GM18526 (cell line): Measurements from ENCODE around the gene MYO1D.

Source experiments
- POLR2A ChIP-seq: IDR thresholded peaks from 3 replicates; pipeline ENCODE4 v1.6.1; 2011; ENCODE audit not compliant: insufficient read length; ENCODE audit errors: extremely low read depth

MYO1D gene

DNA sequence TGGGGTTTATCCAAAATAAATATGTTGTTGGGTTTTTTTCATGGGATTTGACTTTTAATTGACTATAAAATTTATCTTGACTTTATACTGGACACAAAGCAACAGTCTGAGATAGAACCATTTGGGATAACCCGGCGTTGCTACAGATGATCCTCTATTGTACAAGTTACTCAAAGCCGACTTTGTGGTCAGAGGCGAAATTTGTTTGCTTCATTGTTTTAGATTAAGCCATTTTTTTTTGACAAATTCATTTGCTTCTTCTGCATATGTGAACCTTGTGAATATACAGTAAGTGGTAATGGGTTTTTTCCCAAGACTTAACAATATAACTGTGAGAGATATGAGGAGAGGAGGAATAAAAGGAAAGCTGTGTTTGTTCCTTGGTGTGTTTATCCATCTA is 11.8 kb downstream of the MYO1D start:
- no peak for TF ChIP-seq POLR2A

DNA sequence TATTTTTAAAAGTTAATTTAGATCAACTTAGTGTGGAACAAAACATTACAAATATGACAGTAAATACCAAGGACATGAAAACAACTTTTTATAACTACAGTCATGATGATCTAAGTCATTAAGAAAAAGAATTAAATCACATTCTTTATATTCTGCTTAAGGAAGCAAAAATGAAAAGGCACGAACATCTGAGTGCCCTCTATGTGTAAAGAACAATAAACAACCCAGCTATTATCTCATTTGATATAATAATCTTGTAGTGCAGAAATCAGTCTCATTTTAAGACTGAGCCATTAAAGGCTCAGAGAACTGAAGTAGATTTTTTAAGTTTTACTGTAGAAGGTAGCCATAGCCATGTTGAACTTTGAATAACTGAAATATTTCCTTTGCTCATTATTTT is 13.4 kb downstream of the MYO1D start:
- no peak for TF ChIP-seq POLR2A

GRCh38 chr17:32862940-32863339 is 14.0 kb downstream of the MYO1D start:
- TF ChIP-seq POLR2A: no peak

GRCh38 chr17:32861981-32862380 is 14.9 kb downstream of the MYO1D start:
- TF ChIP-seq POLR2A: no peak

- TF ChIP-seq POLR2A: no peak
Observed at GRCh38 chr17:32859857-32860525, 16.9 kb downstream of the MYO1D start.

- TF ChIP-seq POLR2A: no peak
Observed at GRCh38 chr17:32855620-32856019, 21.3 kb downstream of the MYO1D start.

DNA sequence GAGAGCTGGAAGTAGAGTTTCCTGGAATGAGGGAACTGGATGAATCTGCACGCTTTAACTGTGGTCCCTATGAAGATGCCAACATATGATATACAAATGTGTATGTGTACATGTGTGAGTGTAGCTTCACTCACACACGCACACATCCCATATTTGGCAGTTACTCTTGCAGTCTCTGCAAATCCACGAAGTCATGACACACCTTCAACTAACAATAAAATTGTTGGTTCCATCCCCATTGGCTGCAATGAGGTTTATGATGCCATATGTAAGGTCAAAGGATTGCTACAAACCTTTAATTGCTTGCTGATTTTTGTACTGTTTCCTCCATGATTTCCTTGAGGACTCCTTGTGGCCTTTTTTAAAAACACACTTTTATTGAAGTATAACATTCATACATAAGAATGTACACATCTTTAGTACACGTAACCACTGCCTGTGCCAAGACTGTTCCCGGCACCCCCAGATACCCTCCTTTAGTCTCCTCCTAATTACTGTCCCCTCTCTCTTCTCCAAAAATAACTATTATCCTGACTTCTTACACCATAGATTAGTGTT is 22.0 kb downstream of the MYO1D start:
- no peak for TF ChIP-seq POLR2A

DNA sequence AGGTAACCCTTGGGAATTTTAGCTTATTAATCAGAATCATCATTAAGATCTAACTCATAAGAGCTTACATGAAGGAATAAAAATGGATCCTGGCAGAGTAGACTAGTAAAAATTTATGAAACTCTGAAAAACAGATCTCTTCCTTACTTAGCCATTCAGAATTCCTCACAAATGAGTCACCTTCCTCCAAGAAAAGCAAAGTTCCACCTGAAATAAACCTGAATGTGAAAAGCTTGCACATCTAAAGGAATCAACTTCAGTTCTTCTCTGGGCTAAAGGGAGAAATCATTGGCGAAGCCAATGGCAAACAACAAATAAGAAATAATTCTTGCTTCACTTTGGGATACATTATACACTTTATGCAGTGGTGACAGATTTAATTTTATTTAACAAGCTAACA is 22.7 kb downstream of the MYO1D start:
- TF ChIP-seq POLR2A: no peak

GRCh38 chr17:32852811-32853210 is 24.1 kb downstream of the MYO1D start:
- no peak for TF ChIP-seq POLR2A

GRCh38 chr17:32849879-32850278 is 27.0 kb downstream of the MYO1D start:
- TF ChIP-seq POLR2A: no peak

DNA sequence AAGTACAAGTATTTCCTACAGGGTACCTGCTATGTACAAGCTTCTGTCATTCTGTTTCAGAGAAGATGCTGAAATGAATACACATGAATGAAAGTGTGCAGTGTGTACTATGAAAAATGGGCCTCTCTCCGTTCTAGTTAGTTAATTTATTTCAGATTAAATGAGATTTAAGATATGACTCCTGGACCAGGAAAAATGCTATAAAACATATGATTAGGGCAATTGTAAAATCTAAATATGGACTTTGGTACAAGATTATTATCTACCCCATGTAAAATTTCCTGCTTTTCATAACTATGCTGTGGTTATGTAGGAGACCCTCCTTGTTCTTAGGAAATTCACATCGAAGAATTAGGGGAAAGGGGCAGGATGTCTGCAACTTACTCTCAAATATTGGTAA is 28.9 kb downstream of the MYO1D start:
- no peak for TF ChIP-seq POLR2A

DNA sequence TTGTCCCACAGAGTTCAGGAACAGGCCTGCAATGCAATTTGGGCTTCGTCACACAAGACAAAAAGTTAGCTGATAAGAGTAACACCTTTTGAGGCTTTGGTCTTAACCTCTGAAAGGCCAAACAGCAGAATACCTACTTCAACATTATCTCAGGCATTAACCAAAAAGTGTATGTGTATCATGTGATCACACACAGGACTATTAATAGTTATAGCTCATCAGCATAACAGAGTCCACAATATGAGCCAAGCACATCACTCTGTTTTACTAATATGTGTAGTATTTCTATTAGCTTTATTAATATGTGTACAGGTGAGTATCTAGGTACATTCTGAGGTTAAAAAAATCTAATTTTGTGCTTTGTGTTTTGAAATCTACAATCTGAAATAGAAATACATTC is 30.8 kb downstream of the MYO1D start:
- no peak for TF ChIP-seq POLR2A

GRCh38 chr17:32840241-32840640 is 36.7 kb downstream of the MYO1D start:
- TF ChIP-seq POLR2A: no peak

GRCh38 chr17:32836527-32836926 is 40.4 kb downstream of the MYO1D start:
- no peak for TF ChIP-seq POLR2A

DNA sequence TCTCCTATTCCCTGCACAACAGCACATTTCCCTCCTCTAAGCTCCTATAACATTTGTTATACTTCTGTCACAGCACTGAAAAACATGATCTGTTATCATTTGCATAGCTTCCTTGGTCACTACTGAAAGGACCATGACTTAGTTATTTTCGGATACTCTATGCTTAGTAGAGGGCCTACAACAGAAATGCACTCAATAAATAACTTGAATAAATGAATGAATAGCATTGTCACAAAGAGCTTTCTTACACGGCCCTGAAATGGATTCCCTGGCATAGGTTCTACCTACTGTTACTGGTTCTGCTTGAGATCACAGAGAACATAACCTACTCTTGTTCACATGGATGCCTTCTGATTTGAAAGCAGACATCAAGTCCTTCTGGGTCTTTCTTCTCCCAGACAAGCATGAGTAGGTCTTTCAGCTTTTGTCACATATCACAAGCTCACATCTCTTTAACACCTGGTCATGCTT is 41.6 kb downstream of the MYO1D start:
- TF ChIP-seq POLR2A: no peak

- TF ChIP-seq POLR2A: no peak
Observed at GRCh38 chr17:32834104-32834503, 42.8 kb downstream of the MYO1D start.

- no peak for TF ChIP-seq POLR2A
Observed at GRCh38 chr17:32833526-32833925, 43.4 kb downstream of the MYO1D start.
